HG02623 (cell line): Measurements from ENCODE around the gene SLC4A11.

ENCODE experiments used
- ATAC-seq: cut with Tn5 transposase; IDR thresholded peaks from one replicate; pipeline ENCODE4 v1.9.1; 2021; ENCODE audit warnings: moderate library complexity; ENCODE audit not compliant: unreplicated experiment

SLC4A11 gene

DNA sequence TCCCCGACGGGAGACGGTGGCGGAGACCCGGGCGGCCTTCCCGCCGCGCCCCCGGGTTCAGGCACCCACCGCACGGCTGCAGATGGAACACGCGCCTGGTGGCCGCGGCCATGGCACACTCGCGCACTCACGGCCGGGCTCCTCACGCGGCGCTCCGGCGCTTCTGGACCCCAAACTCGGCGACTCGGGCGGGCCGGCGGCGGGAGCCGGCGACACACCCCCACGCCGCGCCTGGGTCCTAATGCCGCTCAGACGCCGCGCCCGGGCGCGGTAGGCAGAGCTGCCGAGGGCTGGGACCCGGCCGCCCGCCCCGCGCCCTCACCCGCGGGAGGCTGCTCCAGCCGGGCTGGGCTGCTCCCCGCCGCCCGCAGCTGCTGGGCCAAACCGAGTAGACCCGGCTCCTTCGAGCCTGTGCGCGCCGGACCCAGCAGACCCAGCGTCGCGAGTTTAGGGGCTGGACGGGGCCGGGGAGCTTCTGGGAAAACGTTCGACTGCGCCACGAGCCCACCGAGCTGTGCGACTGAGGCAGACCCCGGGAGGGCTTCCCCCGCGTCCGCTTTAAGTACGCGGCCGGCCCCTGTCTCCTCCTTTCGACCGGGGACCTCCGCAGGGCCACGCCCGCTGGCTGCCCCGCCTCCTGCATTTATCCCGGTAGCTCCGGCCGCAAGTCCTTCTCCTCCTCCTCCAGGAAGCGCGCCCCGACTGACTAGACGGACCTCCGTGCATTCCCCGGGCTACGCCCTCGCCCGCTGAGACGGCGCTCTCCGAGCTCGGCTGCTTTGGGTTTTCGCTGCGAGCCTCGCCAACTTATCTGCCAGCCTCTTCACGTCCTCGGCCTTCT lies at the start of gene SLC4A11:
SLC4A11 (minus strand) TSS at position 165 of the 841 bp plus-strand sequence; CDS start at position 112, 53 bp downstream.
- ATAC-seq: no peak

- ATAC-seq: no peak
Measured at GRCh38 chr20:3283222-3283820, 44.3 kb upstream of the SLC4A11 start.

GRCh38 chr20:3282271-3283221 lies 43.6 kb upstream of the SLC4A11 start:
- ATAC-seq: no peak

GRCh38 chr20:3281437-3281836 lies 42.4 kb upstream of the SLC4A11 start:
- no peak for ATAC-seq

GRCh38 chr20:3279761-3280160 lies 40.8 kb upstream of the SLC4A11 start:
- ATAC-seq: no peak

DNA sequence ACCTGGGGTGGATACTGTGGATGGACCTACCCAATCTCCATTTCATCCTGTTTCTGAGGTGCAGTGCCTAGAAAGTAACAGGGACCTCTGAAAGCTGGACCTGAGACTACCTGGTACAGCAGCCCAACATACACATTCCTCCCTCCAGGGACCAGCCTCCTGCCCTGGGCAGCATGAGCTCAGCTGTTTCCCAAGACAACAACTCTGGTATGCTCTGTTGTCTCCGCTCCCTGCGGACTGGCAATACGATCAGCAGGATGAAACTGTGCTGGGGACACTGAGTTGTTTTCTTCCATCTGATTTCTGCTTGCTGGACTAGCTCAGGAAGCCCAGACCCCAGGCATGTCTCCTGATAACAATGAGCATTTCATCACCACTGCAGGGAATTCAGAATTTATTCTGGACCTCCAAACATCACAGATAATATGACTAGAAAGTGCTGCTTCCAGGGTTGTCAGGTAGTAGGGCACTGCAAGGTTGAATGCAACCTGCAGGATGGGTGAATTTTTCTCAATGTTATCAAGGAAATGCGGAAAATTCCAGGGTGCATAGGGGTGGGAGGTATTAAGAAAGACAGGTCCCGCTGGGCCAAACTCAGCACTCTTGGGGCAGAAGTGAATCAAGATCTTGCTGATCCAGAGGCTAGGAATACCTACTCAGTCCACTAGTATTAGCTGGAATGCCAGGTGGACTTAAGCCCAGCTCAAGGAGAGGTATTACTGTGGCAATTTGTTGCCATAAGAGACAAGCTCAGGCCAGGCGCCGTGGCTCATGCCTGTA lies 38.9 kb upstream of the SLC4A11 start:
- no peak for ATAC-seq

DNA sequence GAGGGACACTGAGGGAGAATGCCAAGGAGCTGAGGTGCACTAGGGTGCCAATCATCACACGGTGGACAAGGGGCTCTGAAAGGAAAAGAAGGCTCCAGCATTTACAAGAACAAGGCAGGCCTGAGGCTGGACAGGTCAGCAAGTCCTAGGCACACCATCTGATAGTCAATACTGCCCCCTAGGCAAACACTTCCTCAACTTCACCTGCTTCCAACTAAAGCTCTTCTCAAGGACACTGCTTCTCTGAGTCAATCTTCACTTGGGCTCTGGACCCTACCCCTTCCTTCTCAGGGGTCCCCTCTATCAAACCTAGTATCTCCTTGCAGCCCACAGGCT lies 37.7 kb upstream of the SLC4A11 start:
- ATAC-seq: no peak

- no peak for ATAC-seq
Measured at GRCh38 chr20:3275966-3276679, 37.1 kb upstream of the SLC4A11 start.

DNA sequence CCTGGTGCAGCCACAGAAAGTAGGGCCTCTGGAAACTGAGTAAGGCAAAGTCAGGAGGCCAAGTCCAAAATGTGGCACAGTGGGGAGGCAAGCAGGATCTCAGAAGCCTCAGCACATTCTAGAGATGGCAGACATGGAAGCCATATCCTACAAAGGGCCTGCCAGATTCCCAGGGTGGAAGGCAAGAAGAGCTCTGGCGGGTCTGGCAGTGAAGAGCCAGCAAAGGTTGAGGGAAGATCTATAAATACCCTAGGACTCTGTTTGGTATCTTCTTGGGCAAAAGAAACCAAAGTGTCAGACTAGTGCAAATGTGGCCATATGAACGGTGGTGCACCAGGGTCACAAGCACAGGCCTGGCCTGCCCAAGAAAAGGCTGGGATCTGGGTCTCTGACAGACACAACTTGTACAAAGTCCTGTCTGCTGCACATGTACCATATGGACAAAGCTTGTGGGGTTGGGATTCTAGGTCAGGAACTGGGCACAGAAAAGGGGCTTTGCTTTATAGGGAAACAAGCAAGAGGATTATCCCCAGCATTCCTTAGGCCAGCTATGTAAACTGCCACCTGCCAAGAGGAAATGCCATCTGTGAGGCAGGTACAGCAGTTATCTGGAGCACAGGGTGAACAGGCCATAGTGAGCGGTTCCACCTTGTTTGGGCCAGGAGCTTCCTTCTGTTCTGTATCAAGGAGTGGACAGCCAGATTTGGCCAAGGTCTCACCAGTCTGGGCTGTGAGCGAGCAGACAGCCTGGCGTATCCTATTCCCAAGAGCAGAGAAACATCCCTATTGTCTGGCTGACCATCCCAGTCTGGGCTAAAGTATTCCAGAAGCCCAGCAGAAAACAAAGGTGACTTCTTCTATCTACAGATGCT lies 36.3 kb upstream of the SLC4A11 start:
- no peak for ATAC-seq

DNA sequence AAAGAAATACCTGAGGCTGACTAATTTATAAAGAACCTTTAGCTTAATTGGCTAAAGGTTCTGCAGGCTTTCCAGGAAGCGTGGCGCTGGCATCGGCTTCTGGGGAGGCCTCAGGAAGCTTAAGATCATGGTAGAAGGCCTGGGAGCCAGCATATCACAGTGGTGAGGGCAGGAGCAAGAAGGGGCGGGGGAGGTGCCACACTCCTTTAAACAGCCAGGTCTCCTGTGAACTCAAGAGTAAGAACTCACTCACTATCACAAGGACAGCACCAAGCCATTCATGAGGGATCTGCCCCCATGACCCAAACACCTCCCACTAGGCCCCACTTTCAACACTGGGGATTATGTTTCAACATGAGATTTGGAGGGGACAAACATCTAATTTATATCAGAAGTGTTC lies 34.4 kb upstream of the SLC4A11 start:
- no peak for ATAC-seq

GRCh38 chr20:3270051-3270450 lies 31.1 kb upstream of the SLC4A11 start:
- no peak for ATAC-seq

DNA sequence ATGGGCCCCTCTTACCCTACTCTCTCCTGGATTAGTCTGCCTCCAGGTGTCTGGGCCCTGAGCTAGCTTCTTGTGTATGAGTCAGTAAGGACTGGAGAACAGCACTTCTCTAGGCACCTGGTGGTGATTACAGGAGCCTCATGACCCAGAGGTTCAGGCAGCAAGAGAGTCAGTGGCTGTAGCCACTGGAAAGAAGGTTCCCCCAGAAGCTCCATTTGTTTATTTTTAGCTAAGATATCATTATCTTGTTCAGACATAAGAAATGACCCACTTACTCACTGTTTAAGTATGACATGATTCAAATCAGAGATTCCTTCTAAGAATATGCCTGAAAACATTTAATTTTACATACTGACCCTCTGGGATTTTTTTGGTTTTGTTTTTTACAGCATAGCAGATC lies 23.6 kb upstream of the SLC4A11 start:
- no peak for ATAC-seq

- no peak for ATAC-seq
Measured at GRCh38 chr20:3258429-3258828, 19.4 kb upstream of the SLC4A11 start.

- ATAC-seq: no peak
Measured at GRCh38 chr20:3255728-3256127, 16.7 kb upstream of the SLC4A11 start.

DNA sequence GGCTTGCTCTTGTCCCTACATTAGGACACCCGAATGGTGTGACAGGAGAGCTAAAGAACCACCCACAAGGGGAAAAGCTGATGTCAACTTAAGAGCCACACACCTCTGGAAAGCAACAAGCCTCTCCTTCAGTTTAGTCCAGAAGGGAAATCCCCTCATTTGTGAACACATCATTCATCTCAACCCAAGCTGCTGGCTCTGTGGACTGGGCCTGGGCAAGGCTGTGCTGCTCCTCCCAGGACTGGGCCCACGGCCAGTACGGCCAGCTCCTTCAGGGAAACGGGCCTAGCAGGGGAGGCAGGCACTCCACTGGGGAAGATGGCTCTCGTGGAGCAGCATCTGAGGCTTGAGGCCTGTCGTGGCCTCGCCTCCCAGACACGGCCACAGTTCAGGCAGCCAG lies 12.8 kb upstream of the SLC4A11 start:
- ATAC-seq: no peak

DNA sequence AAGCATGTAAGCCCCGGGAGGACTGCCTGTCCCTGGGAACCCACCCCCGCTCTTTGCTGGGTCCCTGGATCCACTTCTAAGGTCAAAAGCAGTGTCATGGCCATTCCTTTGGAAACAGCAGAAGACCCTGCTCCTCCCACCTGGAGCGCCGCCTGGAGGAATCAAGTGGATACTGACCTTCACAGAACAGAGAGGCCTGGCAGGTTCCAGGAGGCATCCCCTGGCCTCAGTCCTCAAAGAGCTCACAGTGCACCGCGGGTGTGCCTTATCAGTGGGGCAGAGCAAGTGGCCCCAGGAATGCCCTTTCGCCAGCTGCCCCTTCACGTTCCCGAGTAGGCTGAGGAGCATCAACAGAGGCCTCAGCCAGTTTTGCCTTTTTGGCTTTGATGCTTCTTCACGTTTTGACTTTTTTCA lies 11.1 kb upstream of the SLC4A11 start:
- ATAC-seq: no peak

- ATAC-seq: no peak
Measured at GRCh38 chr20:3248993-3249347, 10.0 kb upstream of the SLC4A11 start.

- ATAC-seq: no peak
Measured at GRCh38 chr20:3248167-3248992, 9.4 kb upstream of the SLC4A11 start.
